ENCODE measurements around the gene SLCO3A1.

The SLCO3A1 gene

DNA sequence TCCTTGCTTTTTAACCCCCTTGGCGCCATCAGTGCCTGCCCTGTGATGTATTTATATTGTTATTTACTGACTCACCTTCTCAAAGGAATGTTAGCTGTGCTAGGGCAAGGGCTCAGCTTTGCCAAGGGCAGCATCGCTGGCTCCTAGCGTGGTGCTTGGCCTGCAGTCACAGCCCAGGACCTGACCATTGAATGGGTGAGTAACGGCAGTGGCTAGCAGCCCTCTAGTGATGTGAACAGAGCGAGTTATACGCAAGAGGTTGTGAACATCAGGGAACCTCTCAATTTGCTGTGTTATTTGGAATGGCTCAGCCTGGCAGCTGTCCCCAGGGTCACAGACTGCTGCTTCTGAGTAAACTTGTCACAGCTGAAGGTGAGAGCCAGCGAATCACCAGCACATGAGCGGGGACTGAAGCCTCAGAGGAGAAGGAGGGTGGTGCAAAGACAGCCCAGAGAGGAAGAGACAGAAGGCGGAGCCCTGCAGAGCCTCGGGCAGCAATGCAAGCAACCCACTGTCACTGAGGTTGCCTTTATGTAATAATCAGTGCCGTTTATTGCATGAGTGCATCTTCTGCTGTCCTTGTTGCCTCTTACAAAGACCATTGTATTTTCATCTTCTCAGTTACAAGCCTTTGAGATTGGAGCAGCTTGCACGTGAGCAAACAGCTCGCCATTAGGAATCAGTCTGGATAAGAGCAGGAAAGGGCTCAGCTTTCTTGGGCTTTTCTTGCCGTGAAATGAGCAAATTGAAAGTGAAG, 158.3 kb downstream of the SLCO3A1 start:
- peak; percentile 42 for DNase-seq

DNA sequence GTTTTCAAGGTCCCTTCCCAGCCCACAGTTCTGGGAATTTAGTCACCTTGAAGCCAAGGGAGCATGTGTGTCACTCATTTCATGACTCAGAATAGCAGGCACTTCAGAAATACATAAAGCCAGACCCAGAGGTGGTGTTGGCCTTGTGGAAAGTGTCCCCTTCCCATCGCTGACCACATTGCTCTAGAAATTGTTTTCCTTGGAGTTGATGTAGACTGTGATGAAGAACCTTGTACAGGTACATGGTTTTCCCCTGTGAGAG, 158.8 kb downstream of the SLCO3A1 start:
- no peak for DNase-seq

DNA sequence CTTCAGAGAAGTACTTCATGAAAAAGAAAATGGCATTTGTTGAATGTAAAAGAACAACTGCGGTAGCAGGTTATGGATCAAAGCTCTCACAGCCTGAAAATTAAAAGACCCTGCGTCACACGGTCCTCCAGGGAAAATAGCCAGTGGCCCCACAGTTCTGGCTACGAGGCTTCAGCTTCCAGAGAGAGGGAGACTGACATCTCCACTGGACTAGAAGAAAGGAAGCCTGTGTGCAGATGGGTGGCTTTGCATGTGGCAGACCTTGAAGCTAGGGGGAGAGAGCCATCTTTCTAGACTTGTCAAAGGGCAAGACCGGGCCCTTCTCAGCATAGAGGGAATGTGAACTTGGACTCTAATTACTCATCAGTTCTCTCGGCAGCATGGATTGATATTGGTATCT, 159.4 kb downstream of the SLCO3A1 start:
- no peak for DNase-seq

DNA sequence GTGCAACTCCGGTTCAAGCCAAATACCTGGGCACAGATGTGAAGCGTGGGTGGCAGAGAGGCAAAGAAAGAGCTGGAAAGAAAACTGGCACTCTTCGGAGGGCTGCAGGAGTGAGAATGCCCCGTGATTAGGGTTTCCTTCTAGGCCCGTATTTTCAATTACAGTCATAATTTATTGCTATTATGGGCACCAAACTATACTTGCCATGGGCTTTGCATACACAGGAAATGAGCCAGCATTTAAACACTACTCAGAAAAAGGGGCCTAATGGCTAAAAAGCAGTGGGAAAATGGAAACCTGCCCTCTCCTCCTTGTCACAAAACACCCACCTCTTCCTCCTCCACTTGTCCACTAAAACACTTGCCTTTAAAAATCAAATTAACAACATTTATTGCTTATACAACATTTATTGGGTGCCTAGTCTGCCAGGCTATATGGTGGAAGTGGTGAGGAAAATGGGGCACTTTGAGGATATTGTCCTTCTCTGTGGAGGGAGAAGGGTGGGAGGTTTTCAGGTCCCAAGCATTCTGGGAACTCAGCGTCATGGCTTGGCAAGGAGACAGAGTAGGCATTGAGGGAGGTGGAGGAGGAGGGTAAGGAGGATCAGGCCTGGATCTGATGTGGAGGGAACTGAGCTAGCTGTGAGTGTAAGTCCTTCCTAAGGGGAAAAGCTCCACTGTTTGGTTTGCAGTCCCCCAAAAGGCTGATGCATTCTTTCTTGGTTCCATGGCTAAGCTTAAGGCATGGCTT, 160.9 kb downstream of the SLCO3A1 start:
- no peak for DNase-seq

DNA sequence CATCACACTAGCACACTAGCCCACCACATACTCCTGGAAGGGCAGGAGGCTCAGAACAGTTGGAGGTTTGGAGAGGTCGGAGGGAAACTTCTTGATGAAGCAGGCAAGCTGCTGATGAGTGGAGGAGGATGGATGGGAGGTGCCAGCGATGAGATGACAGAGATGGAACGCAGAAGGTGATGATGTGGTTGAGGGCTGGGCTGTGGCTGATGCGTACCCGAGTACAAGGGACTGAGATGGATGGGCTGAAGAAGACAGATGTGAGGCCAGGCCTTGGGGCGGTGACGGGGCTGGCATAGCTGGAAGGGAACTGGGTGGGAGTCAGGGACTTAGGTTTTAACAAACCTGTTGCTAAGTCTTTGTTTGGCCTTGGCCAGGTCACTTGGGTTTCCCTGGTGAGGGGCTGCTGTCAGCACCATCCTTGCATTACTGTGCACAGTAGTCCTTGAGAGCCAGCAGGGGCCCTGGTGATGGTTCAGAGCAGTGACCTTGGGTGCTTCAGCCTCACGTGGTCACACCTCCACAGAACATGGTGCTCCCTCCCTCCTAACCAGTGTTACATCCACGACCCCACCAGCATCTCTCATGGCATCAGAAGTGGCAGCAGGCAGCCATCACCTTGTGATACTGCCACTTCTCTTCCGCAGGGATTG, 164.5 kb downstream of the SLCO3A1 start:
- no peak for DNase-seq

DNA sequence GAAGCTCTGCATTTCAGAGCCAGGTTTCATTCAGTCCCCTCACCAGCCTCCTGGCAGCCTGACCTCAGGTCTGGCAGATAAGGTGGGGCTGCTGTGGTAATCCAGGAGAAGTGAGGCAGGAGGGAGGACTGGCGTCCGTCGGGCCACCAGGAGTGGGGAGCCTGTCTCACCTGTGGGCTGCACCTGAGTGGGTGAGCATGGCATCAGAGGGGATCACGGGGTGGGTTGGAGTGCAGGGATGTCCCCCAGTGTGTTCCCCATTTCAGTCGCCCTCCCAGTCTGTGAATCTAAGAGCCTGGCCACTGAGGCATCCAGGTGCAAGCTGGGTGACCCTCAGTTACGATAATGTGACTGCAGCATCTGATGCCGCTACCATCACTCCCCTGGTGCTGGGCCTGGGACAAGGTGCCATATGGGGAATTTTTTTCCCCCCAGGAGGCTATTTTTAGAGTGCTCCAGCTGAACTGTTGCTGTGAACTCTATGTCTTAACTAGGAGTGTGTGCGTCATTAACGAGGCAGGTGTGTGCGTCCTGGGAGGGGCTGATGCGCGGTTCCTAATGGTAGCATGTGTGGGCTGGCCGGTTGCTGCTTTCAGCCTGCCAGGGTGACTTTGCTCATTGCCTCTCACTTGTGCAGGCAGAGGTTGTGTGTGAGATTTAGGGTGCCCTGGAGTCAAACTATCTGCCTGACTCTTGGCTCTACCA, 165.2 kb downstream of the SLCO3A1 start:
- DNase-seq = peak; percentile 32

DNA sequence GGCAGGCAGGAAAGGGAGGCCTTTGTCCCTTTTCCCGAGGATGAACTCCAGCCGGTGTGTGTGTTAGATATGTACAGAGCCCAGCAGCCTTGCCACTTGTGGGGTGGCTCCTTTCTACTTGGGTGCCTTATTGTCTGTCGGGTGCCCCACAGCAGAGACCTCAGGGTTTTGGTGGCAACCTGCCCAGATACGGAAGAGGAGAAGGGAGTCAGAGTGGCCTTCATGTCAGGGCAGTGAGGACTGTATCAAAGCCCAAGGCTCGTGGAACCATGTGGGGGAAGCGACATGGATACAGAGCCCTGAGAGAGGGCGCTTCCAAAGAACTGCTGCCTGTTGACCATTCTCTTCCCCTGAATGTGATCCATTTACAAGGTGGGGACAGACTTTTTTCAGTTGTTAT, 166.2 kb downstream of the SLCO3A1 start:
- DNase-seq = no peak

DNA sequence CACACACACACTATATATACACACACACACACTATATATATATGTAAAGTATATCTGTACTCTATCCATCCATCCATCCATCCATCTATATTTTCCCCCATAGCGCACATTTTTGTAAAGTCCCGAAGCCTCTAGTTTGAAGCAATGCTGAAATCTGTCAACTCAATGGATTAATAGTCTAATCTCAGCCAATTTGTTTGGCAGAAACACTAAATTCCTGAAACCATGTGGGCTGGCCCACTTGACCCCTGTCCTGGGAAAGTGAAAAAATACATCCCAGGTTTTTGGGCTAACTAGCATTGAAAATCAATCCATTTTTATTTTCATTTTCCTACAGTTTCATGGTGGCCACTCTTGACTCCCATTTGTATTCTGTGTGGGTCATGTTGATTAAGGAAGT, 166.7 kb downstream of the SLCO3A1 start:
- no peak for DNase-seq

DNA sequence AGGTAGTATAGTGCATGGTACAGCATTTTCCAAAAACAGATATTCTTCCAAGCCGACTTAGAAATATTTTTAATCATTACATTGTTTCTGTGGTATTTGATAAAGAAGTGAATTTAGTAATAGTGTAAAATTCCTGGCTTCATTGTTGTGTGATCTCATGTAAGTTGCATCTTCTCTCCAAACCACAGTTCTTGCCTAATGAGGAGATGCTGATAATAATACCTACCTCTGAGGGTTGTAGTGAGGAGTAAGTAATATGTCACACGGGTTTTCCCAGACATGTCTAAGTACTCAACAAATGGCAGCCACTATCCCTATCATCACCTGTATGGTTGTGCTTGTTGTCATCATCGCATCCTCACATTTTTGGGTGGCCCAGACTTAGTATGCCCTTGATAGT, 167.3 kb downstream of the SLCO3A1 start:
- no peak for DNase-seq

DNA sequence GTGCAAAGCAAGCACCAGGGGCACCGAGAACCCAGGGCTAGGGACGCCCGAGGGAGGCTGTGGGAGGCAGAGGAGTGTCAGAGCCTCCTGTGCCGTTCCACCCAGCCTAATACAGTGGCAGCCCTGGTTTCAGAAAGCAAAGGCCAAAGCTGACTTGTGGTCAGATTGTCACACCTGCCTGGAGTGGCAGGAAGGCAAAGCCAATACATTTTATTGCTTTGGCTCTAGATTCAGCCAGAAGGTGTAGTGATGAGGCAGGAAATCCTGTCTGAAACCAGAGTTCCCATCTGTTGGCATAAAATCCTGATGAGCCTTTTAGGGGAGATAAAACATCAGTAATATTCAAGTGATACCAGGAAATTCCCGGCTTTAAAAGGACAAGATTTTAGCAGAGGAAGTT, 168.3 kb downstream of the SLCO3A1 start:
- DNase-seq = peak; percentile 5

DNA sequence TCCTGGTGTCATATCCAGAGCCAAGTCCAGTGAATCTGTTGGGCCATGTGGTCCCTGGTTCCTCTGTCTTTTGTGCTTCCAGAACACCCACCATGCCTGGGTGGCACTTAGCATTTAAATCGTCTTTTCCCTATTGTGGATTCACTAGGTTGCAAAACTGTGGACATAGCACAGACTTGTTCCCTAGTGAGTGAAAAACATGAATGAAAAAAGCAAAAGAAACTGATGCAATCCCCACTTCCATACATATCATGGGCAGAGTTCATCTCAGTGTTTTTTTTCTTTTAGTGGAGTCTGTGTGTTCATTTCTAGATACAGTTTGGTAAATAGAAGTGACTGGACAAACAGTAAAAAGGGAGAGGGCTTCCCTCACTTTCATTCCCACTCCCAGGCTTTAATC, 170.5 kb downstream of the SLCO3A1 start:
- DNase-seq = no peak

DNA sequence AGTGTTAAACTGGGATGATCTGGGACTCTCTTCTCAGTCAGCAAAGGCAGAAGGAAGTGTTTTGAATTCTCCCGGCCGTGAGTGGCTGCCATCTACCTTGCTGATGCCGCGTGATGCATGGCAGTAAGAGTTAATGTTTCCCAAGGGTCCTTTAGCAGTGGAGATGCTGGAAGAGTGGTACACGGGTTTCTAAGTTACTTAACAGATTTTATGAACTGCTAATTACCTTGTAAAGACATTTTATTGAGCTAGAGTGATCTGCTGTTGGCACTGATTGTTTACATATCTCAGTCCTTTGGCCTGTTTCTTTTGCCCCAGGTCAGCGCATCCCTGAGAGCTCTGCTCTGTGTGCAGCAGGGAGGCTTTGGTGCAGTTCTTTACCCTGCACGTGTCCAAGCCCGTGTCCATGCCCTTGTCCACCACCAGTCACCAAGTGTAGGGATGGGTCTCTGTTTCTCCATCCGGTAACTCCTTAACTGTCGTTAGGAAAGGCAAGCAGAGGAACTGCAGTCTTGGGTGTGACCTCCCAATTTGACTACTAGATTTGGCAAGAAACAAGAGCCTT, 172.3 kb downstream of the SLCO3A1 start:
- DNase-seq = no peak

DNA sequence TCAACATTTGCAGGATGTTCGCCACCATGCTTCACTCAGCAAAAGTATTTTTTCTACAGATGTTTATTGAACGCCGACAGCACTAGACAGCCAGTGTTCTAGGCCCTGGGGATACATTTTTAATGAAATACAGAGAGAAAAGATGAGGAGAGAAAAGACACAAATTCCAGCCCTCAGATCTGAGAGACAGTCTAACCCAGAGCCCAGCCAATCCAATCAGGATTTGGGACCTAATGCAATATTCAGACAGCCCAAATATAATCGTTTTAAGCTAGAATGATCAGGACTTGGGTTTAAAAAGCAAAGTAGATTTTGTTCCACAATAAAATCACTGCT, 174.8 kb downstream of the SLCO3A1 start:
- no peak for DNase-seq

DNA sequence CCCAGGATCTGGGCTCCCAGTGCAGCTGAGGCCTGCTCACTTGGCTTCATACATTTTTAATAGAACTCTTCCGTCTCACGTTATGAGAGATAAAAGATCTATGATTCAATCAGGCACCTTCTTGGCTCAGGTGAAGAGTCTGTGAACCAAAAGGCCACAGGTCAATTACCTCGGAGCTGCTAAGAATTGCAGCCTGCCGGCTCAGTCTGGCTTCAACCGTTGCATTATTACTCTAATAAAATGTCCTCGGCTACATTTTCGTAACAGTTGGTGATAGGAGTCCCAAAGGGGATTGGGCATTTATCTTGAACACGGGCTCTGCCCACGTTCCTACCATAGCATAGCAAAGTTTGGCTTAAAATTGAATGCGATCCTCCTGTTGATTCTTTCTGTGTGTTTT, 176.3 kb downstream of the SLCO3A1 start:
- no peak for DNase-seq

DNA sequence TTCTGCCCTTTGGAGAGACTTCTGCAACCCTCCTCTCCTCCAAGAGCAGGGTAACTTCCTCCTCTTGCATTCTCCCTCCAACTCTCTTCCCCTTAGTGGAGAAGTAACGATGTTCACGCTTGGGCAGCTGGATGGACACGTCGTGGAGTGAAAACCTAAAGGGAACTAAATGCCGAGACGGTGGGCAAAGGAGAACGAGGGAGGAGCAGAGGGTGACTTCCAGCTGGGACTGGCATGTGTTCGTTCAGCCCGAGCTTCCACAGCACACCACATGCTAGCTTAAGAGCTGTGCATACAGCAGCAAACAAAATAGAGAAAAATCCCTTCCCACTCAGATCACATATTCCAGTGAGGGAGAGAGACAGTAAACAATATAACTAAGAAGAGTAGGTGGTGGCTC, 179.8 kb downstream of the SLCO3A1 start:
- DNase-seq = no peak

DNA sequence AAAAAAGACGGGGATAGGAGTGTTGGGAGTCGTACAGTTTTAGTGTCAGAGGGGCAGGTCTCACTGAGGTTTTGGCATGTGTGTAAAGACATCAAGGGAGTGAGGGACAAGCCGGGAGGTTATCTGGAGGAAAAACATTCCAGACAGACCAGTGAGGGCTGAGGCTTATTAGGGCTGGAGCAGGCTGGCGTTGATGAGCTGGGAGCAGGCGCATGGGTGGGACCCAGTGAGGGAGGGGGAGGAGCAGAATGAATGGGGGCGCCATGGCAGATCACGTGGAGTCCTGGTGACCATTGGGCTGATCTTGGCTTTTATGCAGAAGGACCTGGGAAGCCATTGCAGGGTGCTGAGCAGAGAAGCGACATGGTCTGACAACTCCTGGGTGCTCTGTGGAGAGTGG, 180.2 kb downstream of the SLCO3A1 start:
- no peak for DNase-seq

DNA sequence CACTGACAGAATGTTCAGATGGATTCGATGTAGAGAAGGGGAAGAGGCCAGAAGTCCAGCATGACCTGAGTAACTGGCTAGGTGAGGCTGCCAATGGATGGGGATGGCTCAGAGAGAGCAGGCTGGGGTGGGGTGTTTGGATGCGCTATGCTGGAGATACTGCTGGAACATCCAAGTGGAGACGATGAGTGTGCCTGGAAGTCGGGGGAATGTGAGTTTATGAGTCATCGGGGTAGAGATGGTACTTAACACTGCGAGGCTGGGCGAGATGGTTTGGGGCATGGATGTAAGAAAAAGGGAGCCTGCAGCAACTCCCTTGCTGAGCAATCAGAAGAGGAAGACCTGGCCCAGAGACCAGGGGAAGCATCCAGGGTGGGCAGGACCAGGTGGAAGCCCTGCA, 180.7 kb downstream of the SLCO3A1 start:
- no peak for DNase-seq

DNA sequence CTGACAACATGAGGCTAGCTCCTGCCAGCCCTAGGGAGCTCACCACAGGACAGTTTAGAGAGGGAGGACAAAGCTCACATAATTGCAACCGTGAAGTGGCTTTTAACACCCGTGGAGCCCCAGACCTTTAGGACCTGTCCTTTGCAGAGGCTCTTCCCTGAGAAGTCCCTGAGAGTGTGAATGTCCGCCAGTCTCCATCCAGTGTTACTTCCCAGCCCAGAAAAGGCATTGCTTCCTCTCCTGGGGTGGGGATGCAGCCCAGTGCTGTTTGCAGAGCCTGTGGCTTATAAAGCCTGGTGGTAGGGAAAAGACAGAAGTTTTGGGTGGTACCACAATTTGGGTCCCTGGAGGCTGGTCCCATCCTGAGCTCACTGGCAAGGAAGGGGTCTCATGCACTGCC, 182.0 kb downstream of the SLCO3A1 start:
- no peak for DNase-seq

DNA sequence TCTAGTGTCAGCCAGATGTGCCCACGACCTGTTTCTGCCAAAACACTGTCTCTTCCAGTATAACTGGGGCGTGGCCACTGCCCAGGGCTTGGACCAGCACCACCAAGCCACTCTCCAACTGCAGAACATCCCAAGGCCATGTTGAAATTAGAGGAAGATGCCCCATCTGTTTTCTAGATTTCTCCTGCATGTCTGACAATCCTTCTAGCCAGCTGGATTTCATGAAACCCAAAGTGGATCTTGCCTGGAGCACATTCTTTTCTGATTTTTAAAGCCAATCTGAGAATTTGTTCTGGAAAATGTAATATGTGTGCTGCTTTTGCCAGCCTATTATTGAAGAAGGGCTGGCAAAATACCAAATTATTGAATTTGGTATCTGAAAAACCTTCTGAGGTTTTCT, 182.5 kb downstream of the SLCO3A1 start:
- no peak for DNase-seq

DNA sequence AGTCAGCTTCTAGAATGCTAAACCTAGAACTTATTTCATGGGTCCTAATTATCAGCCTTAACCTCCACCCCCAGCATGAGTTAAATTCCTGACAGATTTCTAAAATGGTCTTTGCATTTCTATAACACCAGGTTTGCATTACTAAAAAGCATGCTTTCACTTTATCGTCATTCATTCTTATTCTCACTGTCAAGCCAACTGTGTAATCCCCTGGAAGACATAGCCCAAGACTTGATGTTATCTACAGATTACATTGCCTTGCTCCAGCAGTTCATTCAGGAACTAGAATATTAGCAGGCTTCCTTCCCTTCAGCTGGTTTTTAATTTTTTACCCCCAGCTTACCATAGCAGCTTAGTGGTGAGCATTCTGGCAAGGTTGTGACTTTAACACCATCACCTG, 184.0 kb downstream of the SLCO3A1 start:
- no peak for DNase-seq

DNA sequence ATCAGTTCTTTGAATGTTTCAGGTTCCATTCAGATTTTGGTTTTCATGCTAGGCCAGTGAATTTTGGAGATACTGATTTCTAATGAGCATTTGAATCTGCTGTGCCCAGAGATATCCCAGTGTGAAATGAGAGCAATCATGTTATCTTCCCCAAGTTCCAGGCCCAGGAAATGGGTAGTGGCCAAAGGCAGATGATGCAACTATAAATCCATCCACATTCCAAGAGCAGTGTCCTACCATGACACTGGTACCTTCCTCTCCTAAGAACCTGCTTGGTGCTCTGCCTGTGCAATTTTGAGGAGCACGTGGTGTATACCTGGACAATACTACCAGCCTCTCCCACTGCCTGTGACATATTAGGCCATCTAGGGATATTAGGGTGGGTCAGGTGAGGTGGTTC, 186.8 kb downstream of the SLCO3A1 start:
- DNase-seq = no peak

DNA sequence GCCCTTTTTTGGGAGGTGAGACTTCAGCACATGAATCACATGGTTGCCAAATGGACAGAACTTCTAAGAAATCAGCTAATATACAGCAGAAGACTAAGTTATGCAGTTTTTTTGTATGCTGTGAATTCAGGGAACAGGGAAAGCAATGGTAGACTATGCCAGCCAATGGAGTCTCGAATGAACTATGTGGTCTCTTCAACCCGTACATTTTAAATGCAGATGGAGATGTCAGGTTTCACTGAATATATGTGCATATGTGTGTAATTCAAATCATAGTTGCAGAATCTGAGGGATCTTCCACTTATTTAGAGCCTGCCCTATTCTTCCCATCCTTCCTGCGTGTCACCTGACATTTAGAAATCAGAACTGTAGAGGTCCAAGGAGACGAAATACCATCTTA, 187.9 kb downstream of the SLCO3A1 start:
- no peak for DNase-seq

DNA sequence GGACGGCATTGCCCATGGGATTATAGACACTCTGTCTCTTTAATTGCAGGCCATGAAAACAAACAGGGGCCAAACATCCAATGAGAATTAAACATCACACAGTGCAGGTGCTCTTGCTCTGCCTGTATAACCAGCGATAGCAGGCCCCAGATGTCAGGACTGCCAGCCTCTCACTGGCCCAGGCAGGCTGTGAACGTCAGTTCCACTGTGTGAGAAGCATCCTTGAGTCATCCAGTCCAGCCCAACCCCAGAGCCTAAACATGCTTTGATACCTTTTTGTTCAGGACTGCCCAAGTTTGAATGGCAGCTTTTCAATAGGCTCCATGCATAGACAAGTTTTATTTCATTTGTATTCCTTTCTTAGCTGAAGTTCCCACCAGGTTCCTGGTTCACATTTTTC, 189.8 kb downstream of the SLCO3A1 start:
- no peak for DNase-seq

Data from NCI-H1694 (cell line).